HG03175 (cell line): Measurements from ENCODE around the gene TMEM132C.

Experiments used
- ATAC-seq: cut with Tn5 transposase; IDR thresholded peaks from one replicate; pipeline ENCODE4 v1.9.1; 2021; ENCODE audit warnings: mild to moderate bottlenecking, moderate library complexity; ENCODE audit not compliant: unreplicated experiment

TMEM132C gene

DNA sequence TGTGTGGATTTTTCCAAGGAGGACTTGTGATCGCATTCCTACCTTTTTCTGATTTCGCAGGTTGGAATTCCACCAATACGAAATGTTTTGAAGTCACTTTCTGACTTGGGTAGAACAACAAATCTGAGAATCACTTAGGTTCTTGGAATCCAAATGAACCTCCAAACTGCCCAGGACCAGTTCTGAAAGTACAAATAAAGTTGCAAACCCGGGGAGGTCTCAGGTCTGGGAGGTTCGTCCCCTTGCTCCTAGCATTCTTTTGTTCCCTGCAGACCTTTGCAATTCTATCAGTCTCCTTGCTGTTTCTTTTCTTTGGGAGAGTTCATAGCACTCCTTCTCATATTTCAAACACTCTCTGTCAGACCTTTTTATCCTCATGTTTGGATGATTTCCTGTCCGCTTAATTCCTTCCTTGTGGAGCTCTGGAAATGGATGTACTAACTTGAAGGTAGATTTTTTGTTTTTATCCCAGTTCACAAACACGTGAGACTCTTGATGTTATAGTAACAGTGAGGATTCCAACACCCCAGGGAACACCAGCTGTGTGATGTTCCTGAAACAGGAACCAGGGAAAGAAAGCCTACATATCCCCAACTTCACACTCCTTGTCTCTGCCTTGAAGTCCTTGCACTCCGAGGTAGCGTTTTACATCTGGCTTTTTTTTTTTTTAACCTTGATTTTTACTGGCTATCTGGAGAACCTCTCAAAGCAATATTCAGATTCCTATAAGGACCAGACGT lies 70.6 kb downstream of the TMEM132C start:
- no peak for ATAC-seq

DNA sequence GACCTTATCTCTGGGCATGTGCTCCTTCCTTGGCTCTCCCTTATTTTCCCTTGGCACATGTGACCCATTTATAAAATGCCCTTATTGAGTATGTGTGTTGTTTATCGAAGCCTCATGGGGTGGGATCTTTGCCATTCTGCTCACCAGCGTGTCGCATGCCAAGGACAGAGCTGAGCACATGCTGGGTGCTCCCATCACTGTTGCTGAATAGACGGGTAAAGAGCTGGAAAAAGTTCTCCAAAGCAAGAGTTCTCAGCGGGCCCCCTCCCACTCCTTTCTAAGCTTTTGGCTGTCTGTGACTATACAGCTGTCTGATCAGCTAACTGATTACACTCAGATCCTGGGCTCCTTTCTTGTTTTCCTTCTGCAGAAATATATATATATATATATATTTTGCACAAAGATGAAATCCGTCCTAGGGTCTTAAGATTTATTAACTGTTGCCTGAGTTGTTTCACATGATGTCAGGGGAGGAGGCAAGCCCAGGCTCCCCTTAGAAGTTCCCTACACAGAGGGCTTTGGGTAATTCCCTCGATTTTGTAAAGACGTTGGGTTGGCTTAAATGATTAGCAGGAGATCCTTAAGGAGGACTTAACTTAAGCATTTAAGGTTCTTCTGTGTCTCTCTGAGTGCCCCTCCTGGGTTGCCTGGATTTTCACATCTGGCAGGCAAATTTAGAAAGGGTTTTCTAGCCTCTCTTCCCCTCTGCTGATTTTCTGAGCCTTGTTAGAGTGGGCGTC lies 71.6 kb downstream of the TMEM132C start:
- no peak for ATAC-seq

DNA sequence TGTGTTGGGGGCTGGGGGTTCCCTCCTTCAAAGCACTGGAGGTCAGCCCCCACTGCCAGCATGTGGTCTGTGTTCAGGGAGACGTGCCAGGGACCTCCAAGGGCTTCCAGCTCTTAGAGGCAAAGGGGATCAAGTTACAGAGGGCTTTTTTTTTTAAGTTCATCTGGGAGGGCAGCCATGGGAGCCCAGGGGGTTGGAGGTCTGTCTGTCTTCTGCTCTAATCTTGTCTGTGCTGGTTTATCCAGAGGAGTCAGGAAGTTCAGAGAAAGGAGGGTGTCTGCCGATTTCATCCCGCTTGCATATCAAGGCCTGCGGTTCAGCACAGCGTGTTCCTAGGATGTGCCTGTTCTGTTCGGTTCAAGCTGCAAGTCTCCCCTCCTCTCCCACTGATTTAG lies 72.2 kb downstream of the TMEM132C start:
- ATAC-seq = no peak

DNA sequence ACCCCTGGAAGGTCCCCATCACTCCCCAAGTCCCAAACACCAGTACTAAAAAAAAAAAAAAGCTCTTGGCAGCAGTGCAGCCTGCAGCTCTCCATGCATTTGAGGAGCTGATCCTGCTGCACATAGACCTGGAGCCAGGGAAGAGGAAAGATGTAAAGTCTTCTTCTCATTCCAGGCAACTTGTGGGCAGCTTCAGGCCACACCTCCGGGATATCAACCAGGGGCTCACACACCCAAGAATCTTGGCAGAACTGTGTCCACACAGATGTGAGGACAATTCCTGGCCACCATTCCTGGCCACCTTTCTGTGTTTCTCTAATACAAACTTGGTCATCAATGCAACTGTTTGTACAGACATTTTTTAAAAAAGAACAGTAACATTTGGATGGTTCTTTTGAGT lies 72.7 kb downstream of the TMEM132C start:
- ATAC-seq = no peak

DNA sequence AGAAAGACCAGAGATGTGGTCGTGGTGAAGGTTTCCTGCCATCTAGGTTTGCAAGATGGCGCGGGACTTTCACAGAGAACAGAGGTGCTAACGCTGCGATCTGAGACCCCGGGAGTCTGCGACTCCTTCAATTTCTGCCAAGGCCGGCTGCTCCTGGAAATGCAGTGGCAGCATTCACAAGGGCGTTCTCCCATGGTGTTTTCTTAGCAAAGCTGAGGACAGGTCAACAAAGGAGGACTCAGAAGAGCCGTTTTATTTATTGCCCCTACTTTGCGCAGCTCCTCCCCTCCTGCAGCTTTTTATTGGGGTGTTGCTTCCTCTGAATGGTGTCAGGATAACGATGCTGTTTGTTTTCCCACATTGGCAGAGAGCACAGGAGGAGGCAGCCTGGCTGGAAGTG lies 86.3 kb downstream of the TMEM132C start:
- ATAC-seq = no peak

DNA sequence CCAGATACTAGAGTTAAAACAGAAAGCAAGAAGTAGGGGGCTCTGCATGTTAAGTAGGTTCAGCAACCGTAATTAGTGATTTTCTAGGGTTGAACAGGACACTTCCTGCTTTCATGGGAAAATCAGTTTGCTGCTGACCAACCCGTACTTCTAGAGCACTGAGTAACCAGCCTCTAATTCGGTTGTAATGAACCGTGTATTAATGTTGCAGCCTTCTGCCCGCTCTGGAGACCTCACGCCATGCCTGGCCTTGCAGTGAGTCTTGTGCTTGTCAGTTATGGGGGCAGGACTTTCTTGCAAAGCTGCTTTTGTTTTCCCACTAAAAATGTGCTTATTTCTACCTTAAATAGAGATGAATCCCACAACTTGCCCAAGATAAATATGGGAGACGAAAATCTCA lies 89.6 kb downstream of the TMEM132C start:
- ATAC-seq = no peak

DNA sequence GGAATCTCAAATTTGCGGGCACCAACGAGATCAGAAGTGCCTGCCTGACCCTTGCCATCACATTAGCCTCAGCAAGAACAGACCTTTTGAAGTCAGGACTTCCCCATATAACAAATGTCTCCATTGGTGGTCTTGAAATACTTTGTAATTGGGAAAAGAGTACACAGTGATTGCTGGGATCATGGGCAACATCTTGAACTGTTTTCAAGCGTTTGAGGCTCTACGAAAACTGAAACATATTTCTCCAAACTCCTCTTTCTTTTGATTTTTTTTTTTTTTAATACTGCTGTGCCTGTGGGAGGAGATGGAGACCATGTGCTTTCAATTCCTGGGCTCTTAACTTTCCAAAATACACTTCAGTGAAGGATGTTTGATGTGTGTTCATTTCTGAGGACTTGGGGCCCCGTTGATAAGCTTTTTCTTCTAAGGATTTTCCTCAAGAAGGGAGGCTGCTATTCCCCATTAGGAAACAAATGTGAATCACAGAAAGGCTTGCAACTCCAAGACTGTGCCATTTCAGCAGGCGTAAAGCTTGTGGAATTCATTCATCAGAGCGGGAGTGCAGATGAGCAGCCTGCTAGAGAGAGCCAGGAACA lies 94.5 kb downstream of the TMEM132C start:
- no peak for ATAC-seq

DNA sequence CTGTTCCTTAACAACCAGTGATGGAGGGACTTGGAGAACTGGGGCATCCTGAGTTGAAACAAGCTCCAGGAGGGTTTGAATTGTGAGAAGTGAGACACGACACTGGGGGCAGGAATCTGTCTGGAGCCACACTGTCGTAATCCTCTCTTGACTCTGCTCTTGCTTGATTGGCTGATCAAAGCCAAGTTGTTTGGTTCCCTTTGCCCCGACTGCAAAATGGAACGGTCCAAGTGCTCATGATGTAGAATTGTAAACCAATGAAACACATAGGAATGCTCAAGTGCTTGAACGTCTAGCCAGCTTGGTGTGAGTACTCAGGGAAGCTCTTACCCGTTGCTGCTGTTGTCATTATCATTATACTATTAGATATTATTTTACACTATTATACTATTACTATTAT lies 98.1 kb downstream of the TMEM132C start:
- no peak for ATAC-seq

DNA sequence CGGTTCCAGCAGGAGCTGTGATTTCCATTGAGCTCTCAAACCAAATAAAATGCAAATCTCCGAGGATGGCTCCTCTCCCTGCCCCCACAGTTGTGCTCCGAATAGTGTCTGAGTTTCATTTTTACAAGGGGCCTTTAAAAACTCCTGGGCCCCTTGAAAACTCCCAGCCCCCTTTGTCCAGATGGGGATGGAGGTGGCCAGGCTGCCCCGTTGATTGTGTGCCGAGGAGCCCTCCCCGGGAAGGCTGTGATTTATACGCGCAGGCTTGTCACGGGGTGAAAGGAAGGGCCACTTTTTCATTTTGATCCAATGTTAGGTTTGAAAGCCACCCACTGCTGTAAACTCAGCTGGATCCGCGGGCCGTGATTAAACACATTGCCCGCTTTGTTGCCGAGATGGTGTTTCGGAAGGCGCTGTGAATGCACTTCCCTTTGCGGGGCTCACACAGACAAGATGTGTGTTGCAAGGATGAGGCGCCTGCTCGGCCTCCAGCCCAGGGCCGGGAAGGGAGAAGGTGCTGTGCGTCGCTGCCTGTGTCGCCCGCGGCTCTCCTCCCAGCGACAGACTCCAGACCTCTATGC lies 98.8 kb downstream of the TMEM132C start:
- ATAC-seq = no peak

DNA sequence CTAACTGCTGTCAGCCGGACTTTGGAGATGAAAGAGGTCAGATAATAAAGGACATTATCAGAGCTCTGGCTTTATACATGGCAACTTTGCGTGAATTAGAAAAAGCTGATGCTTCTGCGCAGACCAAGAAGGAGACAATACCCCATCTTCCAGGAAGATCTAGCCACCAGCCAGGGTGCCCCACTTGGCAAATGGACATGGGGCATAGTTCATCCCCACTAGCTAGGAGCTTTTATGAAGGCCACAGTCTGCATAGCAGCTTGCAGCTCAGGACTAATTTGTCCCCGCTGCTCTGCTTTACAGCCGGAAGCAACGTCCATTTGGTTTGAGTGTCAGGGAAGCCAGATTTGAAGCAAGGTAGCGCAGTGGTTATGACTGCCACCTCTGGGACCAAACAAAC lies 101.0 kb downstream of the TMEM132C start:
- no peak for ATAC-seq

DNA sequence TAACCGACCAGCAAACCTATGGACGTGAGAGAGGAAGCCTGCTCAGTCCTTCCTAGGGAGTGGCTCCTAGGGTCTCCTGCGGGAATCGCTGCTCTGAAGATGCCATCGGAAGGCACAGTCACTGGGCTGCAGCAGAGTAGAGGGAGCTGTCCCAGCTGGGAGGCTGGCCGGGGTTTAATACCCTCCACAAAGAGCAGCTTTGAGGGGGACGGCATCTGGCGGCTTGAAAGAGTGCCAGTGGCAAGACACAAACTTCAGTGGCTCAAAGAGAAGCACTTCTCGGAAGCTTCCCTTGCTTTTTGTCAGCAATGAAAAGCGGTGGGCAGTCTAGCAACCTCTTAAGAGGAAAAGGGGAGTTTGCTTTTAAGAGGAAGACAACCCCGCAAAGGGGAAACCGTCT lies 114.6 kb downstream of the TMEM132C start:
- ATAC-seq = no peak

DNA sequence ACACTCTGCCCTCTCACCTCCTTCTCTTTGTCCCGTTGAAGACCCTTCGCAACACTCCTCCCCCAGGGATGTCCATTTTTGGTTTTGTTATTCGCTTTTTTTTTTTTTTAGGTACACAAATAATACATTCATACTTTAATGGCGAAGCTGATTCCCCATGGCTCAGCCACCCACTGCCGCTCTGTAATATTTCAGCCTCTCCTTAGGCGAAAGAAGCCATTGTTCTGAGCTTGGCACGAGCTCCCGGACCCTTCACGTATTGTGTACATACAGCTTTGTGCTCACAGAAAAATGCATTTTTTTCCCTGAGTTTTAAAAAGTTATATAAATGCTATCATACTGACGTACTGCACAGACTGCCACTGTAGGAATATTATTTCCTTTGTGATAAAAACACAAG lies 115.0 kb downstream of the TMEM132C start:
- no peak for ATAC-seq

DNA sequence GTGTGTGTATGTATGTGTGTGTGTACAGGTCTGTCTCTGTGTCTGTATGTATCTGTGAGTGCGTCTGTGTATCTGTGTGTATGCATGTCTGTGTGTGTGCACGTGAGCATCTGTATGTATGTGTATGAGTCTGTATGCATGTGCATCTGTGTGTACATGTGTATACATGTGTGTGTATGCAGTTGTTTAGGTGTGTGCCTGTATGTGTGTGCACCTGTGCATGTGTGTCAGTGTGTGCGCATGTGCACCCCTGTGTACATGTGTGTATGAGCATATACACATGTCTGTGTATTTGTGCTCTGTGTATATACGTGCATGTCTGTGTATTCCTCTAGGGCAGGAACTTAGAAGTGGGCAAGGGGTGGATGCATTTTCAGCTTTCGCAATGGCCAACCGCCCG lies 116.0 kb downstream of the TMEM132C start:
- no peak for ATAC-seq

DNA sequence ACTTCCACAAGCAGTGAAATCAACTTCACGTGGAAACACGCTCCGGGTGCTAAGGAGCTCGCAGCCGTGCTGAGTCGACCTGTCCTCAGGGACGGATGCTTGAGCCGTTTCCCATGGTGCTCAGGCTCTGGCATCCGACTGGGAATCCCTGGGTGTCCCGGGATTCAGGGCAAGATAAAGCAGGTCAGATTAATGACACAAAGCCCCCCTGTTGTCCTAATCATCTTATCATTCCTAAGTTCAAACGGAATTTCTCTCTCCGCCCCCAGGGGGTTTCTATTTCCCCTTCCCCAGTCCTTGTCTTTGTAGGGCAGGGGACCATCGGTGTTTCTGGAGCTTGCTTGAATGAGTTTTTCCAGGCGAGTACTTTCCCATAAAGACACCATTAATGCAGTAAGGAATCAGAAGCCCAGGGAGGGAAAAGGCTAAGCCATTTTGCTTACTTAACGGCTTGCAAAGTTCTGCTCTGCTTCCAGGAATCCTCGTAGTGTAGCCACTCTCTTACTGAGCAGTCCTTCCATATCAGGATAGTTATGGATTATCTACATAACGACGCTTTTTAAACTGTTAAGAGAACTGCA lies 116.5 kb downstream of the TMEM132C start:
- no peak for ATAC-seq

DNA sequence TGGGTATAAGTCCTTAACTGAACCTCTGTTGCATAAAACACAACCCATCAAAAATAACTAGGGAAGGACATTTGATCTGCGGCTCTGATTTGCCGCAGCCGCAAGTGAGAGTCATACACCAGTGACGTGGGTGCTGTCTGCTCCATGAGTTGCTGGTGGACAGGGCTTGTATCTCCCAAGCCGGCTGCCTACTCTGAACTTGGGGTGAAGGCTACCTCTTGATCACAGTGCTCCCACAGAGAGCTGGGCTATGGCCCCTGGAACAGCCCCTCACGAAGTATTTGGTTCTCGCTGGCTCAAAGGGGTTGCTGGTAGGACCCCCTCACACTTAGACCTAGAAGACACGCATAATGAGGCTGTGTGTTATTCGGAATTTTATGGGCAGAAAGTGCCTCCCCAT lies 118.8 kb downstream of the TMEM132C start:
- ATAC-seq = no peak

DNA sequence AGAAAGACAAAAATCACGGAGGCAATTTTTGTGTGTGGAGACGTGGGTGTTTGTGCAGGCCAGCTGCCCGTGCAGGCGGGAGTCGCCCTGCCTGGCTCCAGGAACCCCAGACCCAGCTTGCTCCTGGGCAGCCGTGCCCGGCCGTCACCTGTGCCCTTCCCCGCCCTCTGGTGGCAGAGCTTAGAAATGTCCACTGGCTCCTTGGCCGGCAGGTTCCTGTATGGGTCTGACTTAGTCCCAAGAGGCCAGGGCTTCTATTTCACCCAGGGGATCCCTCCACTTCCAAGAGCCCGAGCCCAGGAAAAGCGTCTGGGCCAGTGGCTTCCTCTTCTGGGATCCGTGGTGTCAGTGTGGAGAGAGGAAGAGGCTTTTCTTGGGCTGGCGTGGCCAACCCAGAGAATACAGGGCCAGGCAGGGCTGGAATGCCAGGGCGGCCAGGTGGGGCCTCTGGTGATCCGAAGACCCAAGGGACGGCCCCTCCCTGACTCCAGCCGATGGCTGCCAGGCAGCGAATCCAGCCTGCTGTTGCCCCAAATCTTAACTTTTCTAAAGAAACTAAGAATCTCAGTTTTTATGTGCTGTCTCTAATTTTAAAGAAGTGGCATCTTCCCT lies 120.9 kb downstream of the TMEM132C start:
- ATAC-seq = no peak

DNA sequence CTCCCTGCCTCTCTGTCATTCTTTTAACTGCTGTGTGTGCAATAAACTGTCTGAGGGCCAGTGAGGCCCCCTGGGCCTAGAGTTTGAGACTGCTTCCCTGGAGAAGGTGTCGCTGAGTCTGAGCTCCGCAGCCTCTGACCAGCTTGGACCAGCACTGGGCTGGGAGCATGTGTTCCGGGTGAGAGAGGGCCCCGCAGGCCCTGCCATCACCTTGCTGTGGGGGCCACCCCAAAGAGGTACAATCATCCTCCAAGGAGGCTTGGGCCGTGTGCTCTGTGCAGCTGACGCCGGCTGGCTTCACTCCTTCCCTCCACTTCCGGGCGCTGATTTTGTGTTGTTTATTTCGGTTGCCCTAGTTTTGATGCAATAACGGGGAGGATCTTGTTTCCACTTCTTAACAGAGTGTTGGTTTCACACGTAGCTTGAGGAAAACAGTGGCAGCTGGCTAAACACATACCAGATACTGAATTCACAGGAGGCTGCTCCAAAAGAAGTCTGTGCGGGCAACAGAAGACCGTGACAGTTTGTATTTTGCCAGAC lies 121.6 kb downstream of the TMEM132C start:
- ATAC-seq = no peak

DNA sequence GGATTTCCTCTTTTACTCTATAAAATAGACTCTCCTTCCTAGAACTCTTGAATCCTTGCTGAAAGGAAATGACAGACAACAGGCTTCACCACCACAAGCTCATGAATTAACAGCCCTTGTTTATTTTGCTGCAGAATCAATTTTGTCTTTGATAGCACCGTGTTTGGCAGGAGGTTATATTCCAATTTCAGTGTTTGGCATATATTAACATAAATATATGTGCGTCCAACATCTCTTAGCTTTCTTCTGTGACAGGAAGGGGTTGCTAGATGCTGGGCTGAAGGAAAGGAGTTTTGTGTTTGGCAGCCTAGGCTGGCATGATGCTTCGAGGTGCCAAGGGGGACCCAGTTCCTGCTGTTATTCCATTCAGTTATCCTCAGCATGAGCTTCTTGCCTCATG lies 126.4 kb downstream of the TMEM132C start:
- ATAC-seq = no peak

DNA sequence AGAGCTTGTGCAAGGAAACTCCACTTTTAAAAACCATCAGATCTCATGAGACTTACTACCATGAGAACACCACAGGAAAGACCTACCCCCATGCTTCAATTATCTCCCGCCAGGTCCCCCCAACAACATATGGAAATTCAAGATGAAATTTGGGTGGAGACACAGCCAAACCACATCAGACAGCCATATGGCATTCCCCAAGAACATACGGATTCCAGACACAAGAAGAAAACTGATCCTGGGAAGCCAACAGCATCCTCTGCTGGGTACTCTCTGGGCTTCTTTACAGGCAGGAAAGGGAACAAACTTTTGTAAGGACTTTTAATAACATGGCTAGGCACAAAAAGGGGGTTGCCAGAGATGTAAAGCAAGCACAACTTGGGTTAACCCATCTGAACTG lies 127.2 kb downstream of the TMEM132C start:
- no peak for ATAC-seq

DNA sequence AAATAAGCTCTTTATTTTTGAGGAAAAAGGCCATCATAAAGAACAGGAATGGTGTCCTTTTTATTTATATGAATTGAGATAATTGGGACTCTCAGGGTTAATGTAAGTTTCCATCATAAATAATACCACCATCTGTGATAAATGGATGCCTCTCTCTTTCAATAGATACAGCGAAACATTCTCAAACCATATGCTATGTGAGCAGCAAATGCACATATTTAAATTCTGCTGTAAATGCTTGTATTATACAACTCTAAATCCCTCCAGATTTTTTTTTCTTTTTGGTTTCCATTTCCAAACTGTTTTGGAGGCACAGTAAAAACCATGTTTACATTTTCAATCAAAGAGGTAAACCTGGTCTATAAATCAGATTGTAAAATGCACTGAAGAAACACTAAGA lies 132.3 kb downstream of the TMEM132C start:
- no peak for ATAC-seq
